ENCODE results near the gene STX10. TPM values are rescaled to one million over a fixed set of nuclear protein-coding genes. Genes with fewer than 3 reads are reported as not detected.
A peak's percentile ranks its signal among the peaks of the same experiment; 100 is the strongest.

STX10 gene
- total RNA-seq, 6 experiments from 2014 or later: 18.2 to 41.5 (median 23.4) TPM

- Histone ChIP-seq H3K9me3 (no peaks in the 10 kb centered on the region), H3K36me3 (no peaks in the 10 kb centered on the region), H3K4me1 (peaks cover 0 to 22% (median 8%) of the 10 kb centered on the region in 4 donors), H3K27me3 (no peaks in the 10 kb centered on the region), H3K27ac (peak overlapping the region; percentile 96 to 99 (median 99)), H3K4me3 (peak overlapping the region; percentile 83 to 88 (median 88))
- WGBS (ENCODE audit: insufficient coverage, low coverage, low lambda C conversion rate, missing lambda C conversion rate): 0% methylated on average over 29 of the region's 59 CpGs
- ATAC-seq (peak; percentile 31 to 48 (median 40)), DNase-seq (peak; percentile 95 to 98 (median 97))
- TF ChIP-seq, protein P1, sequence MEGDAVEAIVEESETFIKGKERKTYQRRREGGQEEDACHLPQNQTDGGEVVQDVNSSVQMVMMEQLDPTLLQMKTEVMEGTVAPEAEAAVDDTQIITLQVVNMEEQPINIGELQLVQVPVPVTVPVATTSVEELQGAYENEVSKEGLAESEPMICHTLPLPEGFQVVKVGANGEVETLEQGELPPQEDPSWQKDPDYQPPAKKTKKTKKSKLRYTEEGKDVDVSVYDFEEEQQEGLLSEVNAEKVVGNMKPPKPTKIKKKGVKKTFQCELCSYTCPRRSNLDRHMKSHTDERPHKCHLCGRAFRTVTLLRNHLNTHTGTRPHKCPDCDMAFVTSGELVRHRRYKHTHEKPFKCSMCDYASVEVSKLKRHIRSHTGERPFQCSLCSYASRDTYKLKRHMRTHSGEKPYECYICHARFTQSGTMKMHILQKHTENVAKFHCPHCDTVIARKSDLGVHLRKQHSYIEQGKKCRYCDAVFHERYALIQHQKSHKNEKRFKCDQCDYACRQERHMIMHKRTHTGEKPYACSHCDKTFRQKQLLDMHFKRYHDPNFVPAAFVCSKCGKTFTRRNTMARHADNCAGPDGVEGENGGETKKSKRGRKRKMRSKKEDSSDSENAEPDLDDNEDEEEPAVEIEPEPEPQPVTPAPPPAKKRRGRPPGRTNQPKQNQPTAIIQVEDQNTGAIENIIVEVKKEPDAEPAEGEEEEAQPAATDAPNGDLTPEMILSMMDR (IDR thresholded peaks at IDR 0.05): peak in 1 of 4 donors; percentile 24
- peak; percentile 100 for TF ChIP-seq POLR2A (IDR thresholded peaks at IDR 0.05)
- intact Hi-C loops (cut with DNase I): no loop called here
Measured at GRCh38 chr19:13152974-13153568, 2.9 kb upstream of the STX10 start.

DNA sequence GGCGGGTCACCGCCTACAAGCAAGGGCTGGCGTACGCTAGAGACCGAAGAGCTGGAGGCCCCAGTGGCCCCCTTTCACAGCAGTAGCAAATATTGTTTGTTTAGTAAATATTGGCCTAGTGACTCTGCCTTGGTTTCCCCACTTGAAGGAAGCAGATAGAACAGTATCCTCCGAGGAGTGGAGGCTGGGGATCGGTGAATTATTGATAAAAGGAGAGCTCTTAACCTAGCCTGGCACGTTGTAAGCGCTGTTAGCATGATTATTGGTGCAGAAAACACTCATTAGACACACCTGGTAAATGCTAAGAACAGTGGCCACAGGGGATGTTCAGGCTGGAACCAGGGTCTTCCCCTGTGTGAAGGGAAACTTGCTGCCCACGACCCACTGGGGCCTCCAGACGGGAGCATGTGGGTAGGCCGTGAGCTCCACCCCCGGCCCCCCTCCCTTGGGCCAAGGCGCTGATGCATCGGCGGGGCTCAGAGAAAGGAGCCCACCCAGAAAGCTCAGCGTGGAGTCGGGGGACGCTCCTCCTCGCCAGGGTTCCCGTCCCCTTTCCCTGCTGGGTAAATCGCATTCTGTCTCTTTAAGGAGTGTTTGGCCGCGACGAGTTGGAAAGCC, 2.3 kb upstream of the STX10 start:
- Histone ChIP-seq H3K9me3 (no peaks in the 10 kb centered on the region), H3K4me3 (peak overlapping the region; percentile 83 to 88 (median 88)), H3K27ac (peak overlapping the region; percentile 96 to 99 (median 99)), H3K4me1 (peaks cover 0 to 22% (median 8%) of the 10 kb centered on the region in 4 donors), H3K27me3 (no peaks in the 10 kb centered on the region), H3K36me3 (no peaks in the 10 kb centered on the region)
- DNase-seq (no peak), ATAC-seq (peak in 3 of 4 donors; percentile 0)
- TF ChIP-seq, protein P1 (IDR thresholded peaks at IDR 0.05): no peak
- TF ChIP-seq POLR2A (IDR thresholded peaks at IDR 0.05): no peak
- intact Hi-C loops (cut with DNase I): no loop called here
- 2% methylated on average over 6 of the region's 25 CpGs for WGBS (ENCODE audit: insufficient coverage, low coverage, low lambda C conversion rate, missing lambda C conversion rate)

DNA sequence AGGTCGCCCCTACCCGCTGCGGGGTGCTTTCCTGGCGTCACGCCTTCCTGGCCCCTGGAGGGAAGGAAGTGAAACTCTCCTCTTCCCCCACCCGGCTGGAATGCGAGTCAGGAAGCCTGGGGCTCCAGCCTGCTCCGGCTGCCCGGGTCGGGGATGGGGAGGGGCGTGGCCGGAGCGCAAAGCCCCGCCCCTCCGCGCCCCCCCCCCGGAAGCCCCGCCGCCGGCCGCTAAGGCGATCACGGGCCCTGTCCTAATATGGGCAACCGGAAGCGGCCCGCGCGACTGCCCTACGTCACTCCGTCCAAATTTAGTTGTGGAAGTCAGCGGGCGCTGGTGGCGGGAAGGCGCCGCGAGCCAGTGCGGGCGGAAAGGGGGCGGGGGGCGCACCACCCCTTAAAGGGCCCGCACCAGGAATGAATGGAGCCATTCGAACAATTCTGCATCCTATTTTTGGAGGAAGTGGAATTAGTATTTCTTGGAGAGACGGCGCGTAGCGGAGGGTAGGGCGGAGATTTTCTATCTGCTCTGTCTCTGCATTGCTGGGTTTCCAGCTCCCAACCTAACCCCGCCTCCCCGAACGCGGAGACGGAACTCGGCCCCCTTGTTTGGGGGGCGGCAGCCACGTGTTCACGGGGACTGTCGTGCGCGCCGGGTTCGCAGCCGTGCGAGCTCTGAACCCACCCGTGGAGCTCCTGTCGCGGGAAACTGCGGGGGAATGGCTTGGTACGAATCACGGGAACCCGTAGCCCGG, 1.6 kb upstream of the STX10 start:
- Histone ChIP-seq H3K4me3 (peak overlapping the region; percentile 83 to 88 (median 88)), H3K36me3 (no peaks in the 10 kb centered on the region), H3K4me1 (peaks cover 0 to 20% (median 8%) of the 10 kb centered on the region in 4 donors), H3K27ac (peak overlapping the region; percentile 99), H3K27me3 (no peaks in the 10 kb centered on the region), H3K9me3 (no peaks in the 10 kb centered on the region)
- DNase-seq (peak; percentile 97 to 98 (median 98)), ATAC-seq (peak; percentile 36 to 60 (median 52))
- TF ChIP-seq POLR2A (IDR thresholded peaks at IDR 0.05): peak; percentile 98
- TF ChIP-seq, protein P1 (IDR thresholded peaks at IDR 0.05): no peak
- intact Hi-C loops (cut with DNase I): no loop called here
- 0% methylated on average over 27 of the region's 71 CpGs for WGBS (ENCODE audit: insufficient coverage, low coverage, low lambda C conversion rate, missing lambda C conversion rate)

- Histone ChIP-seq H3K4me3 (peak overlapping the region; percentile 73 to 88 (median 77)), H3K4me1 (peaks cover 0 to 13% (median 6%) of the 10 kb centered on the region in 4 donors), H3K27ac (peak overlapping the region; percentile 90 to 99 (median 98)), H3K9me3 (no peaks in the 10 kb centered on the region), H3K27me3 (no peaks in the 10 kb centered on the region), H3K36me3 (no peaks in the 10 kb centered on the region)
- 0% methylated on average over 25 of the region's 34 CpGs for WGBS (ENCODE audit: insufficient coverage, low coverage, low lambda C conversion rate, missing lambda C conversion rate)
- intact Hi-C loops (cut with DNase I): no loop called here
- ATAC-seq (no peak), DNase-seq (peak in 2 of 3 donors; percentile 55 to 67)
- no peak for TF ChIP-seq POLR2A (IDR thresholded peaks at IDR 0.05)
- TF ChIP-seq, protein P1 (IDR thresholded peaks at IDR 0.05): no peak
Measured at GRCh38 chr19:13150931-13151604, 893 bp upstream of the STX10 start.
